HL-60 (cell line): ENCODE data around the gene HEXIM1.

Experiments
- DNase-seq, 2 experiments: peaks; one replicate each; pipeline ENCODE4 v3.0.0-alpha.2; 2010 to 2020; ENCODE audit warnings: low read depth in 1 of 2, low spot score in 1 of 2
- H3K27ac ChIP-seq: fragments of 250-450 bp; sonication (Bioruptor Pico); replicated peaks from 2 replicates; pipeline ENCODE4 v1.5.1; 2020; ENCODE audit warnings: mild to moderate bottlenecking, moderate library complexity
- H3K27me3 ChIP-seq: fragments of 250-450 bp; sonication (Bioruptor Pico); 2 replicates; pipeline ENCODE4 v1.5.1; 2021; ENCODE audit warnings: mild to moderate bottlenecking, moderate library complexity; ENCODE audit not compliant: insufficient read depth, poor library complexity, severe bottlenecking
- H3K4me3 ChIP-seq: replicated peaks from 2 replicates; pipeline ENCODE4 v1.5.1; 2011; ENCODE audit warnings: mild to moderate bottlenecking, control low read depth, low read length; ENCODE audit not compliant: insufficient read depth
- CTCF ChIP-seq: IDR thresholded peaks from one replicate; pipeline ENCODE4 v1.5.1; 2011; ENCODE audit warnings: low read length, control low read depth, inconsistent platforms; ENCODE audit not compliant: insufficient read depth
- GABPA ChIP-seq: IDR thresholded peaks from 2 replicates; pipeline ENCODE4 v1.6.1; 2012; ENCODE audit warnings: low read depth
- POLR2AphosphoS5 ChIP-seq: IDR thresholded peaks from 2 replicates; pipeline ENCODE4 v1.6.1; 2012; ENCODE audit warnings: low read depth
- REST ChIP-seq: IDR thresholded peaks from 2 replicates; pipeline ENCODE4 v1.6.1; 2012; ENCODE audit warnings: low read depth; ENCODE audit not compliant: insufficient replicate concordance
- SPI1 ChIP-seq: IDR thresholded peaks from 2 replicates; pipeline ENCODE4 v1.6.1; 2012; ENCODE audit warnings: low read depth, mild to moderate bottlenecking, borderline replicate concordance

Gene HEXIM1

DNA sequence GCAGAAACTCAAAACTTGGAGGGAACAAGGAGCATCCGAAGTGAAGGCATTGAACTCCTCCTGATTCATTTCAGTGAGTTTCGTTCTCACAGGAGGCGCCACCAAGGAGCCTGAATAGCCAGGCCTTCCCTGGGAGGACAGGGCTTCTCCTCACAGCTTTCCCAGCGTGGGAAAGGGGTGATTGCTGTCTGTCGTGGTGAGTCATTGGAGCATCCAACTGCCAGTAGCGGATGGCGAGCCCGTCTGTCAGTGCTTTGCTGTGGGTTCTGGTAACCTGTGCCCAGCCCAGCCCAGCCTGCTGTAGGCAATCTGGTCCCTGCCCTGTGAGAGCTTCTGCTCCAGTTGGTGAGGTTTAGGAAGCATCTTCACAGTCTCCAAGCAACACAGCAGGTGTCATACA, 44.2 kb upstream of the HEXIM1 start:
- TF ChIP-seq GABPA (no peak), POLR2AphosphoS5 (no peak), CTCF (no peak), SPI1 (no peak), REST (no peak)

GRCh38 chr17:45104497-45104896, 43.8 kb upstream of the HEXIM1 start:
- TF ChIP-seq GABPA = no peak
- TF ChIP-seq POLR2AphosphoS5 = no peak
- no peak for TF ChIP-seq SPI1
- TF ChIP-seq CTCF = no peak
- TF ChIP-seq REST = no peak
- DNase-seq = no peak
- H3K27ac ChIP-seq = no peak overlapping the region
- H3K4me3 ChIP-seq = no peak overlapping the region
- no peaks in the 10 kb centered on the region for H3K27me3 ChIP-seq

More for the DNA sequence above, 44.2 kb upstream of the HEXIM1 start:
- H3K4me3 ChIP-seq = no peak overlapping the region
- no peaks in the 10 kb centered on the region for H3K27me3 ChIP-seq
- DNase-seq = no peak
- no peak overlapping the region for H3K27ac ChIP-seq

DNA sequence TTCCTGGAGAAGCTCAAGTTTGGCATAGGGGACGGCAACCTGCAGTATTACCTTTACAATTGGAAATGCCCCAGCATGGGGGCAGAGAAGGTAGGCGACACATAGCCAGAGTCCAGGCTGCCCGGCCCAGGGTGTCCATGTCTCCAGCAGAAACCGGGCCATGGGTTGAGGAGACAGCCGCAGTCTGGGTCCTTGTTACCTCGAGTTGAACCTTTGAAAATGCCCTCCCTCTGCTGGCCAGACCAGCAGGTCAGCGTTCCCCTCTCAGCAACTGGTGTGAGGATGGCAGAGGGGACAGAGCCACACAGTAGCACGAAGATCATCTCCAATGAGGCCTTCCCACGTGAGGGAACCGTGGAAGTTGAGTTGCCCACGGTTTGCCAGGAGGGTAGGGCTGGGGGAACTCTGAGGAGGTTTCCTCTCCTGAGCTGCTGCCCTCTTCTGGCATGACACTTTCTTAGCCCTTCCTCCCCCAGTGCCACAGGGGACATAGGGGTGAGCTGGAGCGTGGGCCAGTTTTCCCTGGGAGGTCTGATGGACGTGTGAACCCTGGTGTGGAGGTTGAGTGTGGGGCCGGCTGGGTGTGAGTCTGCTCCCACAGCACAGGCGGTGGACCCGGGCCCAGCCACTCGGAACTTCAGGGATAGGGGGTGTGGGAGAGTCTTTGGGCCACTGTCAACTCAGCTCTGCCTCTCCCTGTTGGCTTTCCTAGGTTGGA, 43.2 kb upstream of the HEXIM1 start:
- Histone ChIP-seq H3K4me3 (no peak overlapping the region), H3K27me3 (no peaks in the 10 kb centered on the region), H3K27ac (no peak overlapping the region)
- no peak for DNase-seq
- TF ChIP-seq CTCF (no peak), POLR2AphosphoS5 (0 out of 2 replicates have a peak, but pooled peaks have one; percentile 25)

DNA sequence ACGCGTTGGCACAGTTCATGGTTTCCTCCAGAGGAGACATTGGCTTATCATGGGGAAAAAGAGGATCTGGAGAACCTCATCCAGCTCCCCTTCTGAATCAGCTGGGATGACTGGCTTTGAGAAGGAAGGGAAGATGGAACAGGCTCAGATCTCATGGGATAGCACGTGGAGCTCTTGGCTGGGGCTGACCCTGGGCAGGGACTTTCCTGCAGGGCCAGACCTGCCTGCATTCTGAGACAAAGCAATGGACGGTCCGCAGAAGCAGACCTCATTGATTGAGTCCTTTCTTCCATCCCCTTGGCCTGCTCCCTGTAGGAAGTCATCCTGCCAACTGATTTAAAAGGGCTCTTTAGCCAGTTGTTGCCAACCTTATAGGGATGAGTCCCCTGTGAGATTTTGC, 42.2 kb upstream of the HEXIM1 start:
- no peak overlapping the region for H3K27ac ChIP-seq
- TF ChIP-seq POLR2AphosphoS5 = no peak
- TF ChIP-seq GABPA = no peak
- no peak for TF ChIP-seq REST
- TF ChIP-seq SPI1 = no peak
- TF ChIP-seq CTCF = no peak
- no peak overlapping the region for H3K4me3 ChIP-seq
- no peaks in the 10 kb centered on the region for H3K27me3 ChIP-seq
- DNase-seq = no peak
